NT2/D1 (cell line): ENCODE measurements around the gene PLD5.
"Not testable (repeated sequence)": the region's sequence is repeated elsewhere in the genome, so short reads cannot be mapped to it uniquely, and the experiment has no call there.

Source experiments
- DNase-seq: peaks from one replicate; pipeline ENCODE4 v3.0.0-alpha.2; 2011; ENCODE audit warnings: low read depth, low spot score
- H3K27me3 ChIP-seq: 2 replicates; pipeline ENCODE4 v1.6.0; 2011; ENCODE audit warnings: mild to moderate bottlenecking; ENCODE audit not compliant: insufficient read length, insufficient read depth
- H3K36me3 ChIP-seq: 2 replicates; pipeline ENCODE4 v1.6.1; 2011; ENCODE audit warnings: mild to moderate bottlenecking, low read length, mixed read lengths; ENCODE audit not compliant: insufficient read depth, insufficient read length
- H3K4me1 ChIP-seq: 2 replicates; pipeline ENCODE4 v1.5.1; 2011; ENCODE audit not compliant: insufficient read depth, insufficient read length
- H3K4me3 ChIP-seq: 2 replicates; pipeline ENCODE4 v1.5.1; 2011; ENCODE audit warnings: low read depth; ENCODE audit not compliant: insufficient read length
- H3K9ac ChIP-seq: 2 replicates; pipeline ENCODE4 v1.6.0; 2011; ENCODE audit warnings: low read depth; ENCODE audit not compliant: insufficient read length
- H3K9me3 ChIP-seq: 2 replicates; pipeline ENCODE4 v1.5.1; 2011; ENCODE audit warnings: mild to moderate bottlenecking, low read length; ENCODE audit not compliant: insufficient read depth
- SUZ12 ChIP-seq: IDR thresholded peaks from 2 replicates; pipeline ENCODE4 v1.6.1; 2011; ENCODE audit not compliant: insufficient read length, insufficient read depth; ENCODE audit errors: extremely low read depth
- YY1 ChIP-seq: IDR thresholded peaks from 2 replicates; pipeline ENCODE4 v1.6.1; 2011; ENCODE audit not compliant: insufficient read length, insufficient read depth
- ZNF274 ChIP-seq: IDR thresholded peaks from 2 replicates; pipeline ENCODE4 v1.6.1; 2011; ENCODE audit warnings: mild to moderate bottlenecking, low read depth, low read length

PLD5 gene

DNA sequence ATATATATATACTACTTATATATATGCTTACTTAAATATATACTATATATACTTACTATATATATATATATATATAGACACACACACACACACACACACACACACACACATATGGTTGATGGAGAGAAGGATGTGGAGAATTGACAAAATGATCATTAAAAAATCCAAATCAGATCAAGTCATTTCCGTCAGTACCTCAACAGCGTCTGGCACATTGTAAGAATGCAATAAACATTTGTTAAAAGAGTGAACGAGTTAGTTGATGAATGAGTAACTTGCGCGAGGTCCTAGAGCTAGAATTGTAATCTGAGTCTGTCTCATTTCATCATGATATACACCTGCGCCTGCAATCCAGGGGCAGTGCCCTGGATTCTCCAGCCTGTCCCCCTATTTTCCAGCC is 282.6 kb downstream of the PLD5 start:
- Histone ChIP-seq H3K27me3 (no peaks in the 10 kb centered on the region), H3K9me3 (peaks cover 4% of the 10 kb centered on the region; the same call in 1 of the 2 replicates), H3K4me1 (no peaks in the 10 kb centered on the region), H3K9ac (no peak overlapping the region), H3K36me3 (no peaks in the 10 kb centered on the region), H3K4me3 (no peak overlapping the region)
- DNase-seq: no peak
- TF ChIP-seq ZNF274 (no peak), YY1 (no peak), SUZ12 (no peak)

DNA sequence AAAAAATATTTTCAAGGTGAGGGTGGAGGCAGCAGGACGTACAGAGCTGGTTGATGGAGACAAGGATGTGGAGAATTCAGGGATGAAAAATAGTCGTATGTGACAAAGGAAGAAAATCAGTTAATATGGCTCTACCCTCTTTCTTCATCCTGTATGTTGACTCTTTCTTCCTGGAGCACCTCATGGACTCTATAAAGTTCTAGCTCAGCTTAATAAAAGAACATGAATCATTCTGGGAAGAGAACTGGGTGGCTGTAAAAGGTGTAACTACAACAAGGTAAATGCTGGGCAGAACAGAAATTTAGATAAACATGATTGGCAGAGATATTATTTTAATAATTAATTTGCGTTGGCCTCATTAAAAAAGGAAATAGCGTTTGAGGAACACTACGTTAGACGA is 283.8 kb downstream of the PLD5 start:
- H3K4me3 ChIP-seq: no peak overlapping the region
- no peak for TF ChIP-seq YY1
- no peak for TF ChIP-seq SUZ12
- no peak for TF ChIP-seq ZNF274
- H3K9ac ChIP-seq: no peak overlapping the region
- peaks cover 4% of the 10 kb centered on the region; the same call in 1 of the 2 replicates for H3K9me3 ChIP-seq
- DNase-seq: no peak
- H3K4me1 ChIP-seq: no peaks in the 10 kb centered on the region
- H3K36me3 ChIP-seq: no peaks in the 10 kb centered on the region
- no peaks in the 10 kb centered on the region for H3K27me3 ChIP-seq

DNA sequence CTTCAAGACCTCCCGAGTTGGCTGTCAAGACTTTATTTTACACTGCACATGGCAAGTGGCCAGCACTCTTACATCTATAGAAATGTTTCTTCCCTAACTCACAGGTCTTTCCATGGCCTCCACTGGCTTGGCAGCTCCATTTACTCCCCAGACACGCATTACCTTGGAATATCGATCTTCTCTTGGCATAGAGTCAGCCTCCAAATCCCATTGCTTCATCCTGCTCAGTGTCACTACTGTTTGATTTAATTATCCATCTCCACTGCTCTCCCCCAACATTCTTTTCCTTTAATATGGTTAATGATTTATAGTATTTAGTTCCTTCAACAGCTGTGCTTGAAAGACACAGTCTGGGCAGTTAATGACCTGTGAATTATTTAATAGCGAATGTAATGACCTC is 284.4 kb downstream of the PLD5 start:
- H3K27me3 ChIP-seq: no peaks in the 10 kb centered on the region
- peaks cover 4% of the 10 kb centered on the region; the same call in 1 of the 2 replicates for H3K9me3 ChIP-seq
- no peak for TF ChIP-seq YY1
- no peak for TF ChIP-seq SUZ12
- TF ChIP-seq ZNF274: no peak
- H3K36me3 ChIP-seq: no peaks in the 10 kb centered on the region
- DNase-seq: no peak
- no peak overlapping the region for H3K9ac ChIP-seq
- H3K4me1 ChIP-seq: no peaks in the 10 kb centered on the region
- H3K4me3 ChIP-seq: no peak overlapping the region

DNA sequence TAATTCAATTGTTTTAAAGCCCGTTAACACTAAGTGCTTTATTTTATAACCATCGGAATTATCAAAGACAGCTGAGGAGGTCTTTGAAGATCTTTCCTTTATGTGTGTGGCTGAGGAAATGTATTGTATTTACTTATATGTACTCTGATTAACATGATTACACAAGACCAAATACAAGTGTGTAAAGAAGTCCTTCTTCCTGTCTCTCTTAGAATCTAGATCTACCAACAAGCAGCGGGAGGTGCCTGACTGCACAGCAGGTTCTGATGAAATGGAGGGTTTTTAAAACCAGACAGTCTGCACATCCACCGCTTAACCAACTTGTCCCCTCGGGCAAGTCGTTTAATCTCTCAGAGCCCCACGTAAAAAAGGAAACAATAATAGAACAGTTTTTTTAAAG is 285.1 kb downstream of the PLD5 start:
- Histone ChIP-seq H3K27me3 (no peaks in the 10 kb centered on the region), H3K9me3 (peaks cover 4% of the 10 kb centered on the region; the same call in 1 of the 2 replicates), H3K9ac (no peak overlapping the region), H3K4me1 (no peaks in the 10 kb centered on the region), H3K36me3 (no peaks in the 10 kb centered on the region), H3K4me3 (no peak overlapping the region)
- TF ChIP-seq YY1 (no peak), SUZ12 (no peak), ZNF274 (no peak)
- DNase-seq: no peak

DNA sequence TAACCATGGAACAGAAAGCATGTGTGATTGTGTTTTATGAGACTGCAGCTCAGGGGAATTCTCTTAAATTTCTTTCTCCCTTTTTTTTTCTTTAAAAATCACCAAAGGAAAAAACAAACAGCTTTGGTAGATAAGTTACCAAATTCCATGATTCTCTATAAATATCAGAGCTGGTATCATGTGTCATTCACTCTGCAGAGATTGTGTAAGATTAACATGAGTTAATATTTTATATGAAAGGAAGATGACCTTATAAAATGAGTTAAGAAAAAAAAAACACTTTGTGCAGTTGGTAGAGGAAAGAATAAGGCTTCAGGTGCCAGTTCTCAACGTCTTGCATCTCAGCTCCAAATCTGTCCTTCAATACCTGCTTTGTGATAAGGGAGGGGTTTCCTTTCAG is 287.4 kb downstream of the PLD5 start:
- TF ChIP-seq YY1: no peak
- TF ChIP-seq SUZ12: no peak
- TF ChIP-seq ZNF274: no peak
- no peak overlapping the region for H3K4me3 ChIP-seq
- H3K9me3 ChIP-seq: peaks cover 4% of the 10 kb centered on the region; the same call in 1 of the 2 replicates
- no peaks in the 10 kb centered on the region for H3K27me3 ChIP-seq
- no peak overlapping the region for H3K9ac ChIP-seq
- H3K36me3 ChIP-seq: no peaks in the 10 kb centered on the region
- H3K4me1 ChIP-seq: no peaks in the 10 kb centered on the region
- DNase-seq: no peak

- no peaks in the 10 kb centered on the region for H3K36me3 ChIP-seq
- no peak for TF ChIP-seq ZNF274
- TF ChIP-seq YY1: no peak
- no peak for TF ChIP-seq SUZ12
- DNase-seq: no peak
- no peaks in the 10 kb centered on the region for H3K27me3 ChIP-seq
- H3K9me3 ChIP-seq: no peaks in the 10 kb centered on the region
- no peaks in the 10 kb centered on the region for H3K4me1 ChIP-seq
- H3K4me3 ChIP-seq: no peak overlapping the region
- H3K9ac ChIP-seq: no peak overlapping the region
Observed at GRCh38 chr1:242228991-242229390, 295.5 kb downstream of the PLD5 start.

- Histone ChIP-seq H3K9ac (no peak overlapping the region), H3K36me3 (no peaks in the 10 kb centered on the region), H3K27me3 (no peaks in the 10 kb centered on the region), H3K4me3 (no peak overlapping the region), H3K9me3 (no peaks in the 10 kb centered on the region), H3K4me1 (no peaks in the 10 kb centered on the region)
- TF ChIP-seq SUZ12 (no peak), YY1 (no peak), ZNF274 (no peak)
- DNase-seq: no peak
Observed at GRCh38 chr1:242225767-242226573, 298.5 kb downstream of the PLD5 start.

GRCh38 chr1:242224878-242225766 is 299.4 kb downstream of the PLD5 start:
- not testable (repeated sequence) for DNase-seq, H3K9ac ChIP-seq, H3K9me3 ChIP-seq, H3K4me3 ChIP-seq, H3K27me3 ChIP-seq, H3K4me1 ChIP-seq, H3K36me3 ChIP-seq
